ENCODE measurements around the gene SCART1.
"Not testable (repeated sequence)": the region's sequence is repeated elsewhere in the genome, so short reads cannot be mapped to it uniquely, and the experiment has no call there.

DNA sequence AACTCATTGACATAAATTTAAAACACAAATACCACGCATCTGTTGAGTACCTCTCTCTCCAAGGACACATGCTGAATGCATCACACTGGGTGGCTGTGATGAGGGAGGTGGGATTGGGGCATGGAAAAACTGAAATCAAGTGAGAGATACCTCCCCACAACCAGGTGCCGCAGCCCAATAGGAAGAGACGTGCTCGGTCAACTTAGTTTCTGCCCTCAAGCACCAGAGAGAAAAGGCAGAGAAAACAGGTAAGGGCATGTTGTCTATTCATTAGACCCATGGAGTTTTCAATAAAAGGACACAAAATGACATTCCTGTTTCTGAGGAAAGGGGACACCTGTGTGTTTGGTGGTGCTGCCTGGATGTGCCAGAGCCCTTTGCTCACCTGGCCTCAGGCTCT lies 24.2 kb upstream of the SCART1 start:
- TF ChIP-seq CTCF (IDR thresholded peaks at IDR 0.05); POLR2AphosphoS5 (IDR thresholded peaks at IDR 0.05; ENCODE audit: insufficient read depth in 1 of 2, low read depth in 1 of 2): not testable (repeated sequence)

All from vagina (tissue), 2 donors.